Vagina (tissue), 2 donors: ENCODE measurements around the gene ADAT1.

ENCODE experiments used
- CTCF ChIP-seq, 3 experiments: fragments of 450-650 bp in 2 of 3; fragments of 200-600 bp in 1 of 3; sonication (generic) in 1 of 3; IDR thresholded peaks; one replicate each; pipeline ENCODE4 v1.5.1; 2017 to 2019; ENCODE audit warnings: antibody characterized with exemption in 3 of 3, mild to moderate bottlenecking in 2 of 3, moderate library complexity in 2 of 3
- POLR2A ChIP-seq, 2 donors: fragments of 450-650 bp; IDR thresholded peaks; one replicate each; pipeline ENCODE4 v1.6.1; 2017; ENCODE audit warnings: antibody characterized with exemption in 2 of 2, mild to moderate bottlenecking in 2 of 2, moderate library complexity in 2 of 2

- TF ChIP-seq CTCF (IDR thresholded peaks at IDR 0.05) (no peak), POLR2A (IDR thresholded peaks at IDR 0.05) (no peak)
These were observed 2.0 kb downstream of the ADAT1 start for GRCh38 chr16:75621170-75621477.
